GM18502 (cell line): ENCODE measurements around the gene OSBPL6.
A peak's percentile ranks its signal among the peaks of the same experiment; 100 is the strongest.
"Not testable (repeated sequence)": the region's sequence is repeated elsewhere in the genome, so short reads cannot be mapped to it uniquely, and the experiment has no call there.

Experiments used
- ATAC-seq: cut with Tn5 transposase; IDR thresholded peaks from one replicate; pipeline ENCODE4 v1.9.1; 2021; ENCODE audit warnings: mild to moderate bottlenecking; ENCODE audit not compliant: unreplicated experiment, poor library complexity

OSBPL6 gene

GRCh38 chr2:178193823-178194599 is at the start of gene OSBPL6:
OSBPL6 (plus strand) TSS chr2:178194512; CDS start chr2:178306185, 111,673 bp downstream.
- ATAC-seq = peak; percentile 94

GRCh38 chr2:178152033-178152432 is 42.3 kb upstream of the OSBPL6 start:
- ATAC-seq = no peak

- no peak for ATAC-seq
These were observed 41.8 kb upstream of the OSBPL6 start for GRCh38 chr2:178152542-178152941.

GRCh38 chr2:178152977-178153376 is 41.3 kb upstream of the OSBPL6 start:
- no peak for ATAC-seq

- ATAC-seq = not testable (repeated sequence)
These were observed 40.4 kb upstream of the OSBPL6 start for GRCh38 chr2:178153878-178154277.

- ATAC-seq = no peak
These were observed 38.8 kb upstream of the OSBPL6 start for GRCh38 chr2:178155524-178155923.

GRCh38 chr2:178157574-178157973 is 36.7 kb upstream of the OSBPL6 start:
- no peak for ATAC-seq

GRCh38 chr2:178159966-178160365 is 34.3 kb upstream of the OSBPL6 start:
- no peak for ATAC-seq

- ATAC-seq = no peak
These were observed 33.7 kb upstream of the OSBPL6 start for GRCh38 chr2:178160601-178161000.

GRCh38 chr2:178163395-178163794 is 30.9 kb upstream of the OSBPL6 start:
- ATAC-seq = no peak

- no peak for ATAC-seq
These were observed 30.4 kb upstream of the OSBPL6 start for GRCh38 chr2:178163911-178164310.

GRCh38 chr2:178173657-178174056 is 20.7 kb upstream of the OSBPL6 start:
- ATAC-seq = no peak

GRCh38 chr2:178177066-178177679 is 17.1 kb upstream of the OSBPL6 start:
- ATAC-seq = no peak

GRCh38 chr2:178180648-178181047 is 13.7 kb upstream of the OSBPL6 start:
- not testable (repeated sequence) for ATAC-seq

GRCh38 chr2:178187861-178188260 is 6.5 kb upstream of the OSBPL6 start:
- no peak for ATAC-seq

GRCh38 chr2:178188466-178188865 is 5.8 kb upstream of the OSBPL6 start:
- no peak for ATAC-seq

GRCh38 chr2:178191004-178191508 is 3.3 kb upstream of the OSBPL6 start:
- ATAC-seq = no peak

GRCh38 chr2:178191511-178191910 is 2.8 kb upstream of the OSBPL6 start:
- ATAC-seq = no peak

GRCh38 chr2:178193496-178193822 is 853 bp upstream of the OSBPL6 start:
- no peak for ATAC-seq

- ATAC-seq = peak; percentile 19
These were observed 483 bp downstream of the OSBPL6 start for GRCh38 chr2:178194600-178195389.
